GM04503 (cell line): Measurements from ENCODE around the gene SEC61B.

Source experiments
- DNase-seq: peaks from one replicate; pipeline ENCODE4 v3.0.0-alpha.2; 2012; ENCODE audit warnings: low read depth

Gene SEC61B

DNA sequence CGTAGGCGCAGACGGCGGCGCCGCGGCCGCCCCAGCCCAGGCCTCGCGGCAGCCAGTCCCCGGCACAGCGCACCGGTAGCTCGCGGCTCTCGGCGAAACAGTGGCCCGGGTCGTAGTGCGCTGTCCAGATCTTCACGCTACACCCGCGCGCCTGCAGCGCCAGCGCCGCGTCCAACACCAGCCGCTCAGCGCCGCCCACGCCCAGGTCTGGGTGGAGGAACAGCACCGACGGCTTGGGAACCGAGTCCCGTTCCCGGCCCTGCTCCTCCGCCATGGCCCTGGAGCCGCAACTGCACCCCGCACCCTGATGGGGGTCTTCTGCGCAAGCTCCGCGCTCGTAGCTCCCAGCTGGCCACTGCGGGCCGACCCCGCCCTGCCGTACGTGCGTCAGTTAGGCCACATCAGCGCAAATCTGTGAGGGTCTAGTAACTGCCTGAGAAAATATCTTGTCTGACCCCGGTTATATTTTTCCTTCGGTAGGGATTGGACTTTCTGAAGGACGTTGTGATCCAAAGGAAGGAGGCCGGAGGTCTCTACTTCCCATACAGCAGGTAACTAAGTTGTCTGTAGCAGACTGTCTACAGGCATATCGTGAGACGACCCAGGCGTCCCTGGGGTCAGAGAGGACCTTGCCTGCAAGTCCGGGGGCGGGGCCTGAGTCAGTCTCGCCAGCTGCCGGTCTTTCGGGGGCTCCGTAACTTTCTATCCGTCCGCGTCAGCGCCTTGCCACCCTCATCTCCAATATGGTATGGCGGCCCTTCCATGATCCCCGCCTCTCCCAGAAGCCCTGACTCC is at the start of gene SEC61B, which contains the start of gene ALG2:
SEC61B (plus strand) TSS at position 662 of the 795 bp plus-strand sequence; CDS start at position 744, 82 bp downstream.
ALG2 (minus strand) TSS at position 322 of the 795 bp plus-strand sequence; CDS start at position 274, 48 bp downstream.
- peak; percentile 74 for DNase-seq

DNA sequence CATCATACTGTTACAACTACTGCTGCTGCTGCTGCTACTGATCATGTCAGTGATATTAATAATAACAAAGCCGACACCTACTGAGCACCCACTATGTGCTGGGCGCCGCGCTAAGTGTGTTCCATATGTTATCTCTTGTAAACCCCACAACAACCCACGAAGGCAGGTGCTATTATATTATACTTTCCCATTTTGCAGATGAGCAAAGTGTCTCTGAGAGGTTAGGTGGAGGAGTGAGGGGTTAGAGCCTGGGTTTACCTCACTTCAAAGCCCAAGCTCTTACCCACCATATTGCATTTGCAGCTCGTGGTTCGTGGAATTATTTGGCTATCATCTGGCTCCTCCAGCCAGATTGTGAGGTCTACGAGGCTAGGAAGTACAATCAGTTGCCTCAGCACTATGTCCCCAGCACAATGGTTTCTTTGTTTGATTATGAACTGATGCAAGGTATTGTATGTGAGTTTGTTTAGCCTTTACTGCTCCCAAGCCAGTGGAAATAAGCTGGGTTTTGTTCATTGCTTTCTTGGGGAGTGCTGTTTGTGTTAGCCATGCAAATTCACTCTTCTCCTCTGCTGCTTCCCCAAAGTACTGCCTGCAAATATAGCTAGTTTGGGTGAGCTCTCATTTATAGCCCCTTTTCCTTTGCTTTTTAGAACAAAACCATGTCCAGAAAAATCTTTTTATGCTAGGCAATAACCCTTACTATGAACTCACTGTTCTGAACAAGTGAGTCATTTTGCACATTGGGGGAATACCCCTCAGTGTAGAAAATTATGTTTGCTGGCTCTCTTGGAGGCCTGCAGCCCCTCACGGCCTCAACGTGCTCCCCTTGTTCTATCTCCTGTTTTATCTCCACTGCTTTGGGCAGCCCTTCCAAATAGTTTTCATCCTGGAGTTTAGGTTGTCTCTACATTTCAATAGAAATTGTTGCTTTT is 48.2 kb upstream of the SEC61B start:
- no peak for DNase-seq

GRCh38 chr9:99176527-99177013 is 45.5 kb upstream of the SEC61B start:
- no peak for DNase-seq

- no peak for DNase-seq
Observed at GRCh38 chr9:99177576-99178366, 44.3 kb upstream of the SEC61B start.

DNA sequence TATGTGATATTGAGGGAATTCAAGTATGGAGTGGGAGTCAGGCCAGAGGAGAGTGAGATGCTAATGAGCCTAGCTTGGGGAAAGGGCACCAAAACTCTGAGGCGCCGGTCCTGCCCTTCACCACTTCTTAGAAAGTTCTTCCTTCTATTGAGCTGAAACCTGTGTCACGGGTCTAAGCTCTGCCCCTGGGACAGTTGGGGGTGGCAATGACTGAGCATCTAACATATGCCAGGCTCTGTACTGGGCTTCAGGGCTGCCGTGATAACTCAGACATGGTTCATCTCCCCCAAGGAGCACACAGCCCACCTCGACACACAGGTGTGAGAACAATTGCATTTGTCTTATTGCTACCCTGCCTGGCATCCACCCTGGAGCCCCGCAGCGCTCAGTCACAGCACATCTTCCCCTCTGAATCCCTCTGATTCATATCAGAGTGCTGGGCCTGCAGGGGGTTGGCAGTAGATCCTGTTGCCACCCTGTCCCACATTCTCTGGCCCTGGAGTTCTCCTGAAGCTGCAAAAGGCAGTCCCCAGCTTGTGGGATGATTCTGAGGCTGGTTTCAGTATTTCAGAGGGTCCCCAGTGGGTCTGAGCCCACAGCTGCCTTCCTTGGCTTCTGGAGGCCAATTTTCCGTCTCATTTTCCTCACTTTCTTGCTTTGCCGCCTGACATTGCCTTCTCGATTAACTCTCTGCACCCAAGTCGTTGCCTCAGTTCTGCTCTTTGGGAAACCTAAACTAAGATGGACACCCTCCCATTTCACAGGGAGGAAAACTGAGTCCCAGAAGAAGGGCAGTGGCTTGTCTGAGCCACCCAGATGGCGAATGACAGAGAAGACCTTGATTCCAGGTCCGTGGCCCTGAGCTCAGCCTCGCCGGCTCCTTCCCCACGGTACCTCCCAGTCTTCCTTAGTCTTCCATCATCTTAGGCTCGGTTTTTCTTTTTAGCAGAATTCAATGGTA is 42.9 kb upstream of the SEC61B start:
- no peak for DNase-seq

DNA sequence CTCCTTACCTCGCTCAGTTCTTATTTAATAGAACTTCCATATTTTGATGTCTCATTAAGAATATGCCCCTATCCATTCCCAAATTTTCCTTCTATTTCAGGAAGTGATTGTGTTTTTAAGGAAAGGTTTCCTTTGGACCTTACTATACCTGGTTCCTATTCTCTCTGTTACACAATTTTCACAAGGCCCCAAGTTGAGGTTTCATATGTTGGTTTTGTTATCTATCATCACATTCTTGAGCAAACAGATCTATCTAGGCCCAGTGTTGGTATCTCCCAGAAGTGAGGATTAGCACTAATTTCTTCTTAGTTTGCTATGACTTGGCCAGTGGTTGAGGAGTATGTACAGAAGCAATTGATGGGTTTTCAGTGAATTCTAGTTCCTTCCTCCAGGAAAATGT is 41.9 kb upstream of the SEC61B start:
- no peak for DNase-seq

DNA sequence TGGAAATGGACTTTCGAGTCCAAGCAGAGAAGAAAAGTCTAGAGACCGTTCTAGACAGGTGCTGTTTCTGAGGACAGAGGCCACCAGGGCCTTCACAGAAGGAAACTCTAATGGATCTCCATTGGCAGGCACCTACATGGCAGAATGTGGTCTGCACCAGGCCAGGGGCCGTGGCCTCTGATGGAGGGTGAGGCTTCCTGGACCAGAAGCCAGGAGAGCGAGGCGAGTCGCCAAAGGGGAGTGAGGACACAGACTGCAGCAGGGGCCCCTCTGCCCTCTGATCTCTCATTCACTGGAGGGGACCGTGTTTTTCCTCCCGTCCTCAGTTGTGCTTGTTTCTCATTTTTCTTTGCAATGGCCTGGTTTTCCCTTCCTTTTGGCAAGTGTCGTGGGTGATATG is 41.4 kb upstream of the SEC61B start:
- no peak for DNase-seq

GRCh38 chr9:99181206-99181605 is 40.9 kb upstream of the SEC61B start:
- no peak for DNase-seq

- no peak for DNase-seq
Observed at GRCh38 chr9:99181621-99182020, 40.5 kb upstream of the SEC61B start.

- no peak for DNase-seq
Observed at GRCh38 chr9:99182356-99182755, 39.7 kb upstream of the SEC61B start.

DNA sequence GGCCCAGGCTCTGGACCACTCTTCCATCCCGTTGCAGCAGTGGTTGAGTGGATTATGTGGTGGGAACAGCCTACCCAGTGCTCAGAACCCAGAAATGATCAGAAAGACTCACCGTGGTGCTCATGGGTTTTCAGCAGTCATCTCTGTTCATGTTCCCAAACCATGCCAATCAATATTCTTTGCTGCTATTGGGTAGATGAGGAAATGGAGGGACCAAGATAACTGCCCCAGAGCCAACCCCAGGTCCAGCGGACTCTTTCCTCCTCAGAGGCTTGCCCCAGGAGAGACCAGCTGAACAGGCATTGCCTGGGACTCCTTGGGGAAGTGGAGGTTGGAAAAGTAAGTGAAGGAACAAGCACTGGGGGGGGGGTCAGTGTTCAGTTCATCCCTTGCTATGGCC is 38.5 kb upstream of the SEC61B start:
- DNase-seq = no peak

DNA sequence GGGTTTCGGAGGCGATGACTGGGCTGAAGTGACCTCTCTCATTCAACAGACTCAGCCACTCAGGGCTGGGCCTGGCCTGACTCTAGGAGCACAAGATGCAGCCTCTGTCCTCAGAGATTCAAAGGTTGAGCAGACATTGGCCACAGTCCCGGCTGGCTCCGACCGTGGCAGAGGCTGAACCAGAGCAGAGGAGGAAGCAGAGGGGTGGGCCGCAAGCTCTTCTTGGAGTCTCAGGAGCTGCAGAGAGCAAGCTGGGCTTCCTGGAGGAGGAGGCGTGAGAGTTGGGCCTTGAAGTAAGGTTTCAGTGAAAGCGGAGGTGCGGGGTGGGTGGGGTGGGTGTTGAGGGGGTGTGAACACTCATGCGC is 38.0 kb upstream of the SEC61B start:
- DNase-seq = no peak

DNA sequence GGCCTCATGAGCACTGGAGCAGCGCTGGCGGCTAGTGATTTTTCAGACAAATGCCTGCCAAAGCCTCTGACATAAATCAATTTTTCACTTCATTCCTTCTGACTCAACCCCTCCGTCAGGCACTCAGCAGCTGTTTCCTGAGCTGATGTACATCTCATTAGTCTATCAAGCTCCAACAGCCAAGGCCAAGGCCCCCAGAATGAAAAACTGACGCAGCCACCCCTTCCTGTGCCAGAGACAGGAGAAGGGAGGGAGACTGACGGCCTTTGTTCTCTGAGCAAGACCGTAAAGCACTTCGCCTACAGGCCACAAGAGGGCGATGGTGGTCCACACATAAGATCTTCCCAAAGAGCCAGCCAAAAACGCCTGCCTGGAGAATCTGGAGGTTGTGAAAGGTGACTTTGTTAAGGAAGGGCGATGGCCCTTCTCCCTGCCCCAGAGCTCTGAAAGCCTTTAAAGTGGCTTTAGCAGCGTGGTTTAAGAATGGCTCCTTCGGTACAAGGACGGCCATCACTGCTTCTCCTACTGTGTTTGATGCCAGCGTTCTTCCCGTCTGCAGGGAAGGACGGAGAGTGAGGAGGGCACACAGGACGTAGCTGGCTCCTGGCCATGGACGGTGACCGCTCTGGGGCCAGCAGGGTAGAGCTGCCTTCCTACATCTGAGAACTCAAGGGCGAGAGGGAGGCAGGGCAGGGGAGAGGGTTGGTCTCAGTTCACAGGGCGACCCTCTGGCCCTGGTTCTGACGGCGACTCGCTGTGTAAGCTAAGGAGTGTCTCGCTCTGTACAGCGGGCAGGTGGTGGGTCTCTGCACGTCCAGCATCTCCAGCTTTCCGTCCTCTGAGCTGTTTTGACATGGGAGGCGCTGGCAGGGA is 37.4 kb upstream of the SEC61B start:
- DNase-seq = peak; percentile 57

- no peak for DNase-seq
Observed at GRCh38 chr9:99185348-99185632, 36.8 kb upstream of the SEC61B start.

GRCh38 chr9:99185934-99186333 is 36.1 kb upstream of the SEC61B start:
- no peak for DNase-seq

DNA sequence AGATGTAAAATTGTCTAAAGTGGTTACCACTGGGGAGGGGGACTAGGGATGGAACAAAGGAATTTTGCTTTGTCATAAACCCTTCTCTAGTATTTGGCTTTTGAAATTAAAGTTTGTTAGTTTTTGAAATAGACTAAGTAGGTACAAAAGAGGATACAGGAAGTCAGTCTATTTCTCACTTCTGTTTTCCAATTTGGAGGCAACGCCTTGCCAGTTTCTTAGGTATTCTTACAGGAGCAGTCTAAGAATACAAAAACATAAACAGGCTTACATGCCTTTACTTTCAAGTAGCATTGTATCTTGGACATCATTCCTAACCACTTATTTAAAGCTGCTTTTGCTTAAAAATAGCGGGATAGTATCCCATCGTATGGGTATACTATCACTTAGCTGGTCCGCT is 34.8 kb upstream of the SEC61B start:
- DNase-seq = no peak

DNA sequence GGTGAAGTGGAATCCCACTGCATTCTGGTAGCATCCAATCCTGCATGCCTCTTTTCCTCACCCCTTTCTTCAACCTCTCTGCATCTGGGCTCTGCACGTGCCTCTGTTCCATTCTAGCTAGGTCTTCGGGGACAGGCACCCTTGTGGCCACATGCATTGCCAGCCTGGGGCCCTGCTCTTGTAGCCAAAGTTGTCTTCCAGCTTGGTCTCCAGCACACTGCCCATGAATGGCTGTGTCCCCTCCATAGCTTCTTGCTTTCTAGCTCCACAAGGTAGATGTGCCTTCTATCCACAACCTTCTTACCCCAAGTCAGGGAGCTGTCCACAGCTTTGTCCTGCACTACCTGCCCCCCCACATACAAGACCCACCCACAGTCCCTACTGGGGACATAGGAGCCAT is 32.9 kb upstream of the SEC61B start:
- DNase-seq = no peak

- no peak for DNase-seq
Observed at GRCh38 chr9:99189887-99190596, 32.0 kb upstream of the SEC61B start.

GRCh38 chr9:99190597-99191283 is 31.3 kb upstream of the SEC61B start:
- no peak for DNase-seq
